Measurements from ENCODE around the gene DRD2. TPM values are rescaled to one million over a fixed set of nuclear protein-coding genes. Genes with fewer than 3 reads are reported as not detected.

The DRD2 gene
- total and polyA plus RNA-seq, 2 of the 13 experiments (the other 11 are each of a cell fraction or from before 2014, with no cell fraction given), result not detected

DNA sequence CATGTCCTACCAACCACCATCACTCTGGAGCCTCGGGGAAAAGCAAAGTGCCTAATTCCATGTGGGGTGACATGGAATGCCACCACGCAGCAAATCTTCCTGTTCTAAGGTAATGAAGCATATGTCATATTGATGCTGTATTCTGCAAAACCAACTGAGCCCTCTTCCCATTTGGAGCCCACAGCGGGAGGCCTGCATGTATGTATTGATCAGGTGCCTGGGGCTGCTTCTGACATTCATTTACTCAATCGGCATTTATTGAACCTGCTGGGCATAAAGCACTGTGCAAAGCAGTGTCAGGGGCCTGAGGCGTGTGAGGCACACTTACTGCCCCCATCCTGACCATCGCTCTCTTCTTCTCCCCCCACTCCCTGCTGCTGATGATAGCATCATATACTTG, 48.5 kb downstream of the DRD2 start:
- in situ Hi-C loops (cut with HindIII; ENCODE audit: extremely low pct_ligation_motif_present, low pct_unique_long_range_greater_than_20kb) (no loop called here), intact Hi-C loops (cut with micrococcal nuclease; ENCODE audit: unreplicated experiment) (no loop called here)
- H3K9me3 ChIP-seq (ENCODE audit: low read length), result no peaks in the 10 kb centered on the region
- H3K4me1 ChIP-seq (ENCODE audit: insufficient read depth, low read length), result no peaks in the 10 kb centered on the region
- CTCF ChIA-PET (ENCODE audit: low intra/inter-chr PET ratio, low total read pairs), result no interaction called here
- DNase-seq (ENCODE audit: low spot score) (no peak), FAIRE-seq (no peak), ATAC-seq (no peak)
- no peak for TF ChIP-seq ELF1 (CRISPR knock-in tag; IDR thresholded peaks at IDR 0.05)
- TF ChIP-seq PLRG1 (conservative IDR thresholded peaks at IDR 0.05), result no peak
- no peak for TF ChIP-seq CBX2 (IDR thresholded peaks at IDR 0.05; ENCODE audit: low read depth, low read length)
- no peak for TF ChIP-seq CBX2 (CRISPR knock-in tag; IDR thresholded peaks at IDR 0.05; ENCODE audit: low read depth)
- no peak for TF ChIP-seq ZKSCAN5 (CRISPR knock-in tag; IDR thresholded peaks at IDR 0.05)
- no peak for TF ChIP-seq FLYWCH1 (CRISPR knock-in tag; IDR thresholded peaks at IDR 0.05)
- no peak for TF ChIP-seq ATM (IDR thresholded peaks at IDR 0.05; ENCODE audit: borderline replicate concordance)
- TF ChIP-seq, protein P1, sequence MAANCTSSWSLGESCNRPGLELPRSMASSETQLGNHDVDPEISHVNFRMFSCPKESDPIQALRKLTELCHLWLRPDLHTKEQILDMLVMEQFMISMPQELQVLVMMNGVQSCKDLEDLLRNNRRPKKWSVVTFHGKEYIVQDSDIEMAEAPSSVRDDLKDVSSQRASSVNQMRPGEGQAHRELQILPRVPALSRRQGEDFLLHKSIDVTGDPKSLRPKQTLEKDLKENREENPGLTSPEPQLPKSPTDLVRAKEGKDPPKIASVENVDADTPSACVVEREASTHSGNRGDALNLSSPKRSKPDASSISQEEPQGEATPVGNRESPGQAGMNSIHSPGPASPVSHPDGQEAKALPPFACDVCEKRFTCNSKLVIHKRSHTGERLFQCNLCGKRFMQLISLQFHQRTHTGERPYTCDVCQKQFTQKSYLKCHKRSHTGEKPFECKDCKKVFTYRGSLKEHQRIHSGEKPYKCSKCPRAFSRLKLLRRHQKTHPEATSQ (CRISPR knock-in tag; IDR thresholded peaks at IDR 0.05; ENCODE audit: borderline replicate concordance), result no peak
- TF ChIP-seq, protein P2, sequence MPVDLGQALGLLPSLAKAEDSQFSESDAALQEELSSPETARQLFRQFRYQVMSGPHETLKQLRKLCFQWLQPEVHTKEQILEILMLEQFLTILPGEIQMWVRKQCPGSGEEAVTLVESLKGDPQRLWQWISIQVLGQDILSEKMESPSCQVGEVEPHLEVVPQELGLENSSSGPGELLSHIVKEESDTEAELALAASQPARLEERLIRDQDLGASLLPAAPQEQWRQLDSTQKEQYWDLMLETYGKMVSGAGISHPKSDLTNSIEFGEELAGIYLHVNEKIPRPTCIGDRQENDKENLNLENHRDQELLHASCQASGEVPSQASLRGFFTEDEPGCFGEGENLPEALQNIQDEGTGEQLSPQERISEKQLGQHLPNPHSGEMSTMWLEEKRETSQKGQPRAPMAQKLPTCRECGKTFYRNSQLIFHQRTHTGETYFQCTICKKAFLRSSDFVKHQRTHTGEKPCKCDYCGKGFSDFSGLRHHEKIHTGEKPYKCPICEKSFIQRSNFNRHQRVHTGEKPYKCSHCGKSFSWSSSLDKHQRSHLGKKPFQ (CRISPR knock-in tag; IDR thresholded peaks at IDR 0.05; ENCODE audit: insufficient replicate concordance), result no peak
- TF ChIP-seq ZNF10 (CRISPR knock-in tag; IDR thresholded peaks at IDR 0.05; ENCODE audit: borderline replicate concordance, low read depth), result no peak
- no peak for TF ChIP-seq ZNF44 (CRISPR knock-in tag; IDR thresholded peaks at IDR 0.05)
- no peak for TF ChIP-seq REXO4 (CRISPR knock-in tag; IDR thresholded peaks at IDR 0.05; ENCODE audit: borderline replicate concordance)
- TF ChIP-seq, protein P3, sequence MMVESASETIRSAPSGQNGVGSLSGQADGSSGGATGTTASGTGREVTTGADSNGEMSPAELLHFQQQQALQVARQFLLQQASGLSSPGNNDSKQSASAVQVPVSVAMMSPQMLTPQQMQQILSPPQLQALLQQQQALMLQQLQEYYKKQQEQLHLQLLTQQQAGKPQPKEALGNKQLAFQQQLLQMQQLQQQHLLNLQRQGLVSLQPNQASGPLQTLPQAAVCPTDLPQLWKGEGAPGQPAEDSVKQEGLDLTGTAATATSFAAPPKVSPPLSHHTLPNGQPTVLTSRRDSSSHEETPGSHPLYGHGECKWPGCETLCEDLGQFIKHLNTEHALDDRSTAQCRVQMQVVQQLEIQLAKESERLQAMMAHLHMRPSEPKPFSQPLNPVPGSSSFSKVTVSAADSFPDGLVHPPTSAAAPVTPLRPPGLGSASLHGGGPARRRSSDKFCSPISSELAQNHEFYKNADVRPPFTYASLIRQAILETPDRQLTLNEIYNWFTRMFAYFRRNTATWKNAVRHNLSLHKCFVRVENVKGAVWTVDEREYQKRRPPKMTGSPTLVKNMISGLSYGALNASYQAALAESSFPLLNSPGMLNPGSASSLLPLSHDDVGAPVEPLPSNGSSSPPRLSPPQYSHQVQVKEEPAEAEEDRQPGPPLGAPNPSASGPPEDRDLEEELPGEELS (CRISPR knock-in tag; IDR thresholded peaks at IDR 0.05), result no peak
- no peak for TF ChIP-seq ZNF160 (CRISPR knock-in tag; IDR thresholded peaks at IDR 0.05)
- TF ChIP-seq, protein P4, sequence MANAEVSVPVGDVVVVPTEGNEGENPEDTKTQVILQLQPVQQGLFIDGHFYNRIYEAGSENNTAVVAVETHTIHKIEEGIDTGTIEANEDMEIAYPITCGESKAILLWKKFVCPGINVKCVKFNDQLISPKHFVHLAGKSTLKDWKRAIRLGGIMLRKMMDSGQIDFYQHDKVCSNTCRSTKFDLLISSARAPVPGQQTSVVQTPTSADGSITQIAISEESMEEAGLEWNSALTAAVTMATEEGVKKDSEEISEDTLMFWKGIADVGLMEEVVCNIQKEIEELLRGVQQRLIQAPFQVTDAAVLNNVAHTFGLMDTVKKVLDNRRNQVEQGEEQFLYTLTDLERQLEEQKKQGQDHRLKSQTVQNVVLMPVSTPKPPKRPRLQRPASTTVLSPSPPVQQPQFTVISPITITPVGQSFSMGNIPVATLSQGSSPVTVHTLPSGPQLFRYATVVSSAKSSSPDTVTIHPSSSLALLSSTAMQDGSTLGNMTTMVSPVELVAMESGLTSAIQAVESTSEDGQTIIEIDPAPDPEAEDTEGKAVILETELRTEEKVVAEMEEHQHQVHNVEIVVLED (CRISPR knock-in tag; IDR thresholded peaks at IDR 0.05; ENCODE audit: borderline replicate concordance), result no peak
- TF ChIP-seq, protein P5, sequence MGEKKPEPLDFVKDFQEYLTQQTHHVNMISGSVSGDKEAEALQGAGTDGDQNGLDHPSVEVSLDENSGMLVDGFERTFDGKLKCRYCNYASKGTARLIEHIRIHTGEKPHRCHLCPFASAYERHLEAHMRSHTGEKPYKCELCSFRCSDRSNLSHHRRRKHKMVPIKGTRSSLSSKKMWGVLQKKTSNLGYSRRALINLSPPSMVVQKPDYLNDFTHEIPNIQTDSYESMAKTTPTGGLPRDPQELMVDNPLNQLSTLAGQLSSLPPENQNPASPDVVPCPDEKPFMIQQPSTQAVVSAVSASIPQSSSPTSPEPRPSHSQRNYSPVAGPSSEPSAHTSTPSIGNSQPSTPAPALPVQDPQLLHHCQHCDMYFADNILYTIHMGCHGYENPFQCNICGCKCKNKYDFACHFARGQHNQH (CRISPR knock-in tag; IDR thresholded peaks at IDR 0.05), result no peak
- no peak overlapping the region for H3K4me2 ChIP-seq (ENCODE audit: low read depth, low read length)
- no peak overlapping the region for H3K27ac ChIP-seq (ENCODE audit: extremely low read length, insufficient read depth, low read length)
- no TSS peak for BruUV-seq (replicated peaks)
- no peak overlapping the region for H3K9ac ChIP-seq (ENCODE audit: insufficient read depth, low read depth, low read length)
- no peak overlapping the region for H2AFZ ChIP-seq (ENCODE audit: low read length)
- POLR2A ChIA-PET, result no interaction called here
- H3K36me3 ChIP-seq (replicated peaks in 1 of 2; ENCODE audit: control insufficient read depth in 1 of 2, insufficient read depth in 2 of 2, low read length in 2 of 2), result no peaks in the 10 kb centered on the region
- H3K27me3 ChIP-seq (ENCODE audit: control insufficient read depth in 1 of 2, insufficient read depth in 2 of 2, low read length in 2 of 2), result no peaks in the 10 kb centered on the region; a peak in 2 of 5 replicates
- 4% methylated on average over 6 of the region's 6 CpGs for WGBS (ENCODE audit: low lambda C conversion rate)
- H3K79me2 ChIP-seq (ENCODE audit: insufficient read depth, low read length), result no peaks in the 10 kb centered on the region
- H3K4me3 ChIP-seq (replicated peaks in 1 of 3; ENCODE audit: insufficient read depth in 1 of 3, low read depth in 2 of 3, low read length in 3 of 3), result no peak overlapping the region
- H4K20me1 ChIP-seq (ENCODE audit: insufficient read depth, low read length), result no peaks in the 10 kb centered on the region
